HG03103 (cell line): ENCODE measurements around the gene LRRC45.

Experiments
- ATAC-seq: cut with Tn5 transposase; IDR thresholded peaks from one replicate; pipeline ENCODE4 v1.9.1; 2021; ENCODE audit warnings: low read depth; ENCODE audit not compliant: unreplicated experiment

The LRRC45 gene

DNA sequence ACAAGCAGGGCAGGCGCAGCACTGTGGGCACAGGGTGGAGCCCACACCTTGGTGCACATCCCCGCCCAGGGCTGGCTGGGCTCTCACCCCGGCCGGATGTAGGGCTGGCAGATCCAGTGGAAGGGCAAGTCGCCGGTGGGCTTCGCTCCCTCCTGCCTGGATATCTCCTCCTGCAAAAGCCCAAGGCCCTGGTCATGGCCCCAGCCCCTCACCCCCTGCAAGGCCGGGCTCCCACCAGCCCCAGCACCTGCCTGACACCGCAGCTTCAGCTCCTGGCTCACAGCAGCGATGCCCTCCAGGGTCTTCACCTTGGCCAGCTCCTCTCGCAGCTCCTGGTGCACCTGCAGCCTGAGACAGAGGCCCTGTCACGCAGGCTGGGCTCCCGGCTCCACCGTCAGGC is 37.5 kb downstream of the LRRC45 start:
- ATAC-seq = no peak

DNA sequence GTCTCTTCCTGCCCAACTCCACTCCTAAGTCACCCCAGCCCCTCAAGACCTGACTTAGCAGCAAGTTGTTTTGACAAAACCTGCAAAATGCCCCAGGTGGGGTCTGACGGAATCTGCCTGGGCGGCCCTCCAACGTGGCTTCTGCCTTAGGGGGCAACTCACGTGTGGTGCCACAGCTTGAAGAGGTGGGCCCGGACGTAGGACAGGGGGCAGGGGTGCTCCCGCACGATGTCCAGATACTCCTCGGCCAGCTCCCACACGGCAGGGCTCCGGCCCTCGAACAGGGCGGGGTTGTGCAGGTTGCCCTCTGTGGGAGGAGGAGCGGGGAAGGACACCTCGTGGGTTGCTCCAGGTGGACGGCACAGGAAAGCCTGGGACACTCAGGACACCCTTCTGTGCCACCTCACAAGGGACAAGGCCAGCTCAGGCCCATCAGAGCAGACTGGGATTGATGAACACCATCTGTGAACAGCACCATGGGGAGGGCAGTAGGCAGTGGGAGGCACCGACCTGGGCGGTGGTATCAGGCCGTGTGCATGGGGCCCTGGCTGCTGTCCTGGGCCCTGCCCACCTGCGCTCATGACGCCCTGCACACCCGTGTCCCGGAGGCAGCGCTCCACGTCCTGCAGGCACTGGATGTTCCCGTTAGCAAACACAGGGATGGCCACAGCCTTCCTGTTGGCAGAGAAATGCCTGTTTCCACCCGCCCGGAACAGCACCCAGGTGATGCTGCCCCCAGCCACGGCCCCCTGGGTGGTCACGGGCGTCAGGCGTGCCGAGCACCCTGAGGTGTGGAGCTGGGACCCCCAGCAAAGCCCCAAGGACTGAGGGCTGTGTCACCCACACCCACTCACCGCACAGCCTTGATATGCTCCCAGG is 38.2 kb downstream of the LRRC45 start:
- ATAC-seq = no peak

DNA sequence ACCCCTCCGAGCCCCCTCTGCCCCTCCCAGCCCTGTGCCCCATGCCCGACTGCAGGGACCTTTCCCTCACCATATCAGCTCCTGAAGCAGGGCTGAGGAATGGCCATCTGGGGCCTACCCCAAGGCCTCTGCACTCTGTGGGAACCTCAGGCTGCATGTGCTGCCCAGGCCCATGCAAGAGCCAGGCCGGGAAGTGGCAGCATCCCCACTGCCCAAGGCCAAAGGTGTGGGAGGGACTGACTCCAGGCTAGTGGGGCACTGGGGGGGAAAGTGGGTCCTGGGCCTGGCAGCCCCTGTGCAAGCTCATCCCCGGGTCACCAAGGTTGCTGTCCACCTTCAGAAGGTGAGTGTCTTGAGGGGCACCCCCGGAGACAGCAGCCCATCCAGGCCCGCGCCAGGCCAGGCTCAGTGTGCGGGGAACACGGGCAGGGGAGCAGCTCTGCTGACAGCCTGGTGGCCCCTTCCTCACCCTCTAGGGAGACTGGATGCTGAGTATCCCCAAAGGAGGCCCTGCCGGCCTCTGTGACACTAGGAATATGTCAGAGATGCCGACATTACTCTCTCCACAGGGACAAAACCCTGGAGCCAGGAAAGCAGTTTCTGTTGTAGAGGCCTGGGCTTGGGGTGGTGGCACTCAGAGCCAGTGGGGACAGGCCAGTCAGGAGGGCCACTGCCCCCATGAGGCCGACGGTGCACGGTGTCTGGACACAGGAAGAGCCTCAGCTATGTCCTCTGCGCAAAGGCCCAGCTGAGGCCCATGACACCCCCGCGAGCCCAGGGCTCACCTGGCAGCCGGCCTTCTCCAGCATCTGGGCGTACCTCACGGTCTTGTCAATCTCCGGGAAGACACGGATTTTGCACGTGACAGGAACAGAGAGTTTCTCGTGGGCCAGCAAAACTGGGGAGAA is 39.2 kb downstream of the LRRC45 start:
- ATAC-seq = no peak

- ATAC-seq = no peak
These were observed 39.9 kb downstream of the LRRC45 start for GRCh38 chr17:82062984-82063368.

DNA sequence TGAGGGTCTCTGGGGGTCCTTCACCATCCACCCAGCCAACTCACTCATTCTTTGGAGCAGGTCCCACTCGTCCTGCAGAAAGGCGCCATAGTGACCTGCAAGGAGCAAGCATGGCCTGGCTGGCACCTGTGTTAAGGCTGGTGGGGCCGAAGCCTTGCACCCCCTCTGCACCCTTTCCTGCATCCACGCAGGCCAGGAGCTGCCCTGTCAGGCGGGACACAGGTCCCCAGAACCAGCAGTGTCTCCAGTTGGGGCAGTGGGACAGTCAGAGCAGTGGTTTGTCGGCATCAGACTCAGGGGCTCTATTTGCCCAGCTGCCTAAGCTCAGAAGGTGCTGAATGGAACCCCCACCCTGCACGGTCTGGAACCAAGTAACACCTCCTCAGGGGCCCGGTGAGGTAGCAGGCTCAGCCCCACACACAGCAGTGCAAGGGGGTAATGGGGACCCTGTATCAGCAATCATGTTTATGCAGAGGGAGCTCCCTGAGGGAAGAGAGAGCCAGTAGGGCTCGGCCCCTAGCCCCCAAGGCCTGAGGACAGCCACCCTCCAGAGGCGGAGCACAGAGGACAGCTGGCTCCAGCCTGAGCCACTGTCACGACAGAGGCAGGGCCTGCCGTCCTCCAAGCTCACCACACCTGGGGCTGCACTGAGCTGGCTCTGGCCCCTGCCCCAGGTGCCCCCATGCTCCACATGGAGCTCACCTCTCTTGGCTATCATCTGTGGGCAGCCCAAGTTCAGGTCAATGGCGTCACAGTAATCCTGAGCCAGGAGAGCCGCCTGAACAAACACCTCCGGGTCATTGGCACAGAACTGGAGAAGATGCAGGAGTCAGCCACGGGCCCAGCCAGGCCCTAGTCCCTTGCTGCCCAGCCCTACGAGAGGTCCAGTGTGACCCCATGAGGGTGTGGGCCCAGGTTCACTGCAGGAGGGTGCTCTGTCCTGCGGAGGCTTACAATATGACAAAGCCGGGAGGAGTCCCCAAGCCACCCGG is 40.6 kb downstream of the LRRC45 start:
- no peak for ATAC-seq

DNA sequence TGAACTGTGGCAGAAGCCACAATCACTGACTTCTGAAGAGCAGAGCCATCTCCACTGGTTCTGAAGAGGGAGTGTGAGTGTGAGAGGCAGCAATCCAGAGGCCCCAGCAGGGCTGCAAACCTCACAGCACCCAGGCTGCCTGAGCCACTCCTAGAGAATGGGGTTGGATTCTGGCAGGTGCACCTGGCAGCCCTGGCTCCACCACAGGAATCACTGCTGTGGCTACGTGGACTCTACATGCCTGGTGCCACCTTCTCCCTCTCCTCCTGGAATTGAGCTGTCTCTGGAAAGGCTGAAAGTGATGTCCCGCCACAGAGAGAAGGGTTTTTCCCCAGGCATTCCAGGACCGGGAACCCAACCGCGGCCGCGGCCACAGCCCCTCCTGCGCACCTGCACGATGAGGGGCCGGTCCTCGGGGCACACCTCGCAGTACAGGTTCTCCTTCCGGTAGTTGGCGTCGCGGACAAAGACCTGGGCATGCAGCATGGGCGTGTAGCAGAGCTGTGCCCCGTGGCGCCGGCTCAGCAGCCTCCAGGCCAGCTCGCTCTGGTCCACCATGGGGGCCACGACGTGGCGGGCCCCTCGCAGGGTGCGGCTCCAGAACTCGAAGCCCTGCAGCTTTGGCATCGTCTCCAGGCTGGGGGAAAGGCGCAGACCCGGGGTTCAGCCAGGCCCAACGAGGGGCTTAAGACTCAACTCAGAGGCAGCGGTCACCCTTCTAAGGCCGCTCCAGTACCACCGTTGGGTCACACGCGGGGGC is 41.5 kb downstream of the LRRC45 start:
- ATAC-seq = no peak

DNA sequence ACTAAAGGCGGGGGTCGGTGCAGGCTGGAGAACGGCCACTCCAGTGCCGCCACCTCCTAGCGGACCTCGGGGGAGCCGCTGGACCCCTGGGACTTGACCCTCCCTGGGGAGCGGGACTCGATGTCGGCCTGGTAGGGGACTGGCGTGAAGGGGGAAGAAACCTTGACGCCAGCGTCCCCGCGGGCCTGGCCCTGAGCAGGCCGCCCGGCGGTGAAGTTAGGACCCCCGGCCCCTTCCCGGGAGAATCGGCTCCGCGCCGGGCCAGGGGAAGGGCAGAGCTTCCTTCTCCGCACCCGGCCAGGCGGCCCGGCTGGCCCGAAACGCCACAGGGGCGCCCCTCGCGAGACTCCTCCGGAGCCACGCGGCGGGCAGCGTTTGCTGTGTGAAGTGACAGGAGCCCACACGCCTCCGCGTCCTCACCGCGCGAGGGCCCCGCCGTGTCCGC is 42.1 kb downstream of the LRRC45 start:
- no peak for ATAC-seq

DNA sequence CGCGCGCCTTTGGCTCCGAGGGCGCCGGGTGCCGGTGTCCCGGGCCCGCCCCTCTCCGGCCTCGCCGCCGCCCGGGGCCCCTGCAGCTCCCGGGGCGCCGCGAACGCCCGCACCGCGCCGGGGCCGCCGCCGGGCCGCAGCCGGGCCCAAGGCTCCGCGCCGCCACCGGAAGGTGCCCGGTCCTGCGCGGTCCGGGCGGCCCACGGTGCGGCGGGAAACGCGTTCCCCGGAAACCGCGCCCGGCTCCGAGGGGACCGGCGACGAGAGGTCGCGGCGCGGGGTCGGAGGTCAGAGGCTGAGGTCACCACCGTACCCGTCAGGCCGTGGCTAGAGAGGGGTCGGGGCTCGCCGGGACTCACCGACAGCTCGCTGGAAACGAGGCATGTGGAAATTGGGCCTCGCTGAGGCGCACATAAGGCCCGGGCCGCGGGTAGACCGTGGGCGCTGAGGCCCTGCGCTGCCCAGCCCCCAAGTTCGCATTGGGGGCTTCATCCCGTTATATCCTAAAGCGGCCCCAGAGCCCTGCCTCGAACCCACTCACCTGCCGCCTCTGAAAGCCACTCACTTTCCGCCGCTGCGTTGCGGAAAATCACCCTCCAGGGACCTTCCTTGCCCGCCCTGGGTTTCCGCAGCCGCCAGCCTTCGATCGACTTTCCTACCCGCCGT is 42.7 kb downstream of the LRRC45 start, which contains the start of gene DUS1L:
TSS of gene DUS1L (minus strand) at position 167 of the 666 bp plus-strand sequence. CDS start 745 bp downstream, outside the sequence.
- no peak for ATAC-seq

- no peak for ATAC-seq
These were observed 47.5 kb downstream of the LRRC45 start for GRCh38 chr17:82070611-82071010.

GRCh38 chr17:82072827-82073226 is 49.7 kb downstream of the LRRC45 start:
- ATAC-seq = no peak

GRCh38 chr17:82073446-82073845 is 50.3 kb downstream of the LRRC45 start:
- ATAC-seq = no peak

DNA sequence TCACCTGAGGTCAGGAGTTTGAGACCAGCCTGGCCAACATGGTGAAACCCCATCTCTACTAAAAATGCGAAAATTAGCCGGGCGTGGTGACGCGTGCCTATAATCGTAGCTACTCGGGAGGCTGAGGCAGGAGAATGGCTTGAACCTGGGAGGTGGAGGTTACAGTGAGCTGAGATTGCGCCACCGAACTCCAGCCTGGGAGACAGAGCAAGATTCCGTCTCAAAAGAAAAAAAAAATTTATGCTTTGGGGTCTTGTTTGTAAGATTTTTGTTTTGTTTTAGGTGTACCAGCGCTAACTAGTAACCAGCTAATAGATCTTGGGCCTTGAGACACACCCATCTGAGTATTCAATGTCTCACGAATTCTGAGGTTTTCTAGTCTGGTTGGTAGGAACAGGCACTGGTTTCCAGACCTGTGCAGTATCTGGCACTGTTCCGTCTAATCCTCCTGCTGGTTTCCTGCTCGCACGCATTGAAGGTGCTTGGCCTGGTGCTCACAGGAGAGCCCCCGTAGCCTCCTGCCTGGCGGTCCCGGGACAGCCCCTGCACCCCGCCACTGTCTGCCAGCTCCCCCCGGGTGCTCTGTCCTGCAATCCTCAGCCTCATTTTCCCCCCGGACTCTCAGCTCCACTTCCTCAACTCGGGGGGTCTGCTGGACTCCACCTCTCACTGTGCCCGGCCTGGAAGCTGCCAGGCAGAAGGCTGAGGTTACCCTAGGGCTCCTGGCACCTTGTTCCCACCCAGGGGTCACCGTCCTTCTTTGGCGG is 53.1 kb downstream of the LRRC45 start:
- ATAC-seq = no peak

DNA sequence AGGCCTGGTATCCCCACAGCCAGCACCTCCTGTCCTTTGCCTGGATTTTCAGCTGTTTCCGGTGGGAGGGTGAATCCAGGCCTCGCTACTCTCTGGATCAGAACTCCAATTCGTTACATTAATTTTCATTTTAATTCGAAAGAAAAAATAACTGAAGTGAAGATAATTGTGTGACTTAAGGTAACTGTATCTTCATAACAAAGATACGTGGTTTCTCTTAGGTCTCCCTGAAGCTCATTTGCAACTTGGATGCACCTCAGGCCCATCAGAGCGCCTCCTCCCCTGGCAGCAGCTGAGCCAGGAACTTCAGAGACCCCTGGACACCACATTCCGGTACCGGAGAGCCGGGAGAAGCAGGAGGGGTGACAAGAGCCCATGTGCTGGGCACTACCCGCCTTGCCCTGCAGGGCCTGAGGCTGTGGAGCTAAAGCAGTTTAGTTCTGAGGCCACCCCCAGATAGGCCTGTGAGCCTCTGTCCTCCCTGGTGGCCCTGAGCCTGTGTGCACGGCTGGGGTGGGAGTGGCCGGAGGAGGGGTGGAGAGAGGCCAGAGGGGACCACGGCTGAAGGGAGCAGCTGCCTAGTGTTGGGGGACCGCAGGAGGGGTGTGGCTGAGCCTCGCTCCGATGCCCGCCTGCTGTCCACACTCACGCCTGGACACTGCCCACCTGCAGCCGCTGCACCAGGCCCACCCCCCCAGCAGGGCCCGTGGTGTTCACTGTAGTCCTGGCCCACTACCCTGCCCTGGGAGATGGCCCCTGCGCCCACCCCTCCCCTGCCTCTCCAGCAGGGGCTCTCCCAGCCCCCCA is 53.9 kb downstream of the LRRC45 start:
- no peak for ATAC-seq

DNA sequence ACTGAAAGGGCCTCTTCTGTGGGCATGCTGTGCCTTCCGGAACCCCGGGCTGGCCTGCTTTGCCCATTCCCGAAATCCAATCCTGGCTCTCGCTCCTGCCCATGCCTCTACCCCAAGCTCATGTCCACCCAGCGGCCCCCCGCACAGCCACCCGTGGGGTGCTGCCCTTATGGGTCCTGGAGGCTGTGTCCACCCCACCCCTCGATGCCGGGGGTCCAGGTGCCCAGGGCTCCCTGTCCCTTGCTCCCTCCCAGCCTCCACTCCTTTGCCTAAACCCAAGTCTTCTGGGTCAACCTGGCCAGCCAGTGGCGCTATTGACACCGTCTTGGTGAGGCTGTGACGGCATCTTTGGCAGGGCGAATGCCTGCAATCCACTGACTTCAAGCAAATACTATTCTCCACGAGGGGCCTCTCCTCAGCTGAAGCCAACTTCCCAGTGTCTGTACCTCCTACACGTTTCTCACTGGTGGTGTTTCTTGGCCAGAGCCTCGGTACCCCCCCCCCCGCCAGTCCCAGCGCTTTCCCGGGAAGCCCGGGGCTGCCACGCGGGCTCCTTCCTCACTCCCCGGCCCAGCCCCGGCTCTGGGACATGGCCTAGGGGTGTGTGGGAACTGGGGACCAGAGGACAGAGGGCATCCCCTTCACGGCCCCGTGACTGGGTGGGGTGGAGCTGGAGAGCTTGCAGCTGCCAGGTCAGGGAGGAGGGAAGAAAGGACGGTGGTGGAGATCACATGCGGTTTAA is 54.7 kb downstream of the LRRC45 start:
- no peak for ATAC-seq

DNA sequence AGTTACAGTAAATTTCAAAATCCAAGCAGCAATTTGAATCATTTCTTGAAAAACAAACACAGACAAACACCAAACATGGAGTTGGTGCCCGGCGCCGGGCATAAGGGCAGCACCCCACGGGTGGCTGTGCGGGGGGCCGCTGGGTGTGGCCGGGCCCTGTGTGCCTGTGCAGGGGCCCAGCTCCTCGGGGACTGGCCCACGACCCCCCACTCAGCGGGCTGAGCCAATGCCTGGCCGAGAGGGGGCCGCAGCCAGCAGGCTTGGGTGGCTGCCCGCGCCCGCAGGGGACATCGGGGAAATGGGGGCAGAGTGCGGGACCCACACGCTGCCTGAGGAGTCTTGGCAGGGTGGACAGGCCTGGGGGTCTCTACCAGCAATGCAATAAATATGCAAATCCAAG is 55.3 kb downstream of the LRRC45 start:
- no peak for ATAC-seq

DNA sequence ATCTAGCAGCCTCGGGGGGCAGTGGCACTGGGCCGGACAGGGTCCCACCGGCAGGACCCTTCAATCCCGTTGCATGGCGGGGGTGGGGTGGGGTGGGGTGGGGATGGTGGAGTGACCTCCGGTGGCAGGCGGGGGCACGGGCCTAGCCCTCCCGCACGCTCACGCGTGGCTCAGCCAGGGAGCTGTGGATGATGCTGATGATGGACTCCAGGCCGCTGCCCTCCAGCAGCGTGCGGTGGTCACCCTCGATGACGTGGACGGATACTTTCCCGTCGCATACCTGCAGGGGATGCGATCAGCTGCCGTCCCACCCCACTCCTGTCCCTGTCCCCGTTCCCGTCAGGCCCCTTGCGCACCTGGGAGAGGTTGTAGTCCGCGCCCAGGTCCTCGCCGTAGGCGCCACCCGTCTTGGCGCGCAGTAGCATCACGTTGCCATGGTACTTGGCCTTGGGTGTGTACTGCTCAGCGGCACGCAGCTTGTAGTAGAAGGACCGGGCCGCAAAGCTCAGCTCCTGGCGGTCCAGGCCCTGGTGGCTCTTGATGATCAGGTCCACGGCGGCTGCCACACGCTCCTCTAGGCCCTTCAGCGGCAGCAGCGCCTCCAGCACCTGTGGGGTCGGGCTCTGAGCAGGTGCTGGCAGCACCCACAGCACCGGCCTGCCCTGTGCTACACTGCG is 56.0 kb downstream of the LRRC45 start:
- no peak for ATAC-seq
